HG03280 (cell line): ENCODE measurements around the gene HSD17B2.
"Not testable (repeated sequence)": the region's sequence is repeated elsewhere in the genome, so short reads cannot be mapped to it uniquely, and the experiment has no call there.

Source experiments
- ATAC-seq: cut with Tn5 transposase; IDR thresholded peaks from one replicate; pipeline ENCODE4 v1.9.1; 2021; ENCODE audit warnings: mild to moderate bottlenecking, moderate library complexity; ENCODE audit not compliant: unreplicated experiment

HSD17B2 gene

DNA sequence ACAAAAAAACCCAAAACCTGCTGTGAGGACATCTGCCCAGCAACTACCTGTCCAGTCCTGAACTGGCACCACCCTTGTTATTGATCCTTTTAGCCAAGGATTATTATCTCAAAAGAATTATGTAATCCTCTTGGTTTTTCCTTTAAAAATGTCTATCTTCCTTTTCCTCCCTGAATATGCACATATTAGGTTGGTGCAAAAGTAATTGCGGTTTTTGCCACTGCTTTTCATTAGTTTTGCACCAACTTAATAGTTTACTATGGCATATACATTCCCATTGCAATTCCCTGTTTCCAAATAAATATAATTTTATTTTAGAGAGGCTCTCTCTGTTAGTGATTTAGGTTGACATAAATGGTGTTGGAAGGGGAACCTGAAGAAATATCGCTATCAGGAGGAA, 83.7 kb downstream of the HSD17B2 start:
- ATAC-seq = no peak

DNA sequence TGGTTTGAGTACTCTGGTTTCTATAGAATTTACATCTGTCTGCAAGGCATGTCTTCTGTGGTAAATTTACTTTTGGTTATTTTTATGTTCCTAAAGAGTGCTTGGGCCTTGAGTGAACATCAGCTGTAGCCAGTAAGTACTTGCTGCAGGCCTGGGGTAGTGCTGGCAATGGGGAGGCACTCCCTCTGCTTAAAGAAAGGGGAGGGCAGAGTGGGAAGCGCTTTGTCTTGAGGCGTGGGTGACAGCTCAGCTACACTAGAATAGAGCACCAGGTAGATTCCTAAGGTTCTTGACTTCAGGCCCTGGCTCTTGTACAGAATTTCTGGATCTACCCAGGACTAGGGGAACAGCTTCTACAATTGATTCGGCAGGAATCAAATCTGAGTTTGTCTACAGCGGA, 84.4 kb downstream of the HSD17B2 start:
- no peak for ATAC-seq

DNA sequence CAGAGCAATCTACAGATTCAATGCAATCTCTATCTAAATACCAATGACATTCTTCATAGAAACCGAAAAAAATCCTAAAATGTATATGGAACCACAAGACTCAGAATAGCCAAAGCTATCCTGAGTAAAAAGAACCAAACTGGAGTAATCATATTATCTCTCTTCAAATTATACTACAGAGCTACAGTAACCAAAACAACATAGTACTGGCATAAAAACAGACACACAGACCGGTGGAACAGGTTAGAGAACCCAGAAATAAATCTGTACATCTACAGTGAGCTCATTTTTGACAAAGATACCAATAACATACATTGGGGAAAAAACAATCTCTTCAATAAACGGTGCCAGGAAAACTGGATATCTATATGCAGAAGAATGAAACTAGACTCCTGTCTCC, 89.6 kb downstream of the HSD17B2 start:
- ATAC-seq = no peak

DNA sequence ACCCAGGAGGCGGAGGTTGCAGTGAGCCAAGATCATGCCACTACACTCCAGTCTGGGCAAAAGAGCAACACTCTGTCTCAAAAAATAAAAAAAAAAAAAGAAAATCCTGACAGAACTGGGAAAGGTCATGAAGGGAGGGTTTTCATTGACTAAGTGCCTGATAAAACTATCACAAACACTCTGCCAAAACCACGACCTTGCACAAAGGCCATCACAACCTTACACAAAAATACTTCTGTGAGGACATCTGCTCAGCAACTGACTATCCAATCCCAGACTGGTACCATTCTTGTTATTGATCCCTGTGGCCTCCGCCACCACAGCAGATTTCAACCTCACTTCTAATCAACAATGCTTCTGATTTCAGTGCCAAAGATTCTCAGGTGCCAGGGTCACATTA, 94.8 kb downstream of the HSD17B2 start:
- ATAC-seq = no peak

DNA sequence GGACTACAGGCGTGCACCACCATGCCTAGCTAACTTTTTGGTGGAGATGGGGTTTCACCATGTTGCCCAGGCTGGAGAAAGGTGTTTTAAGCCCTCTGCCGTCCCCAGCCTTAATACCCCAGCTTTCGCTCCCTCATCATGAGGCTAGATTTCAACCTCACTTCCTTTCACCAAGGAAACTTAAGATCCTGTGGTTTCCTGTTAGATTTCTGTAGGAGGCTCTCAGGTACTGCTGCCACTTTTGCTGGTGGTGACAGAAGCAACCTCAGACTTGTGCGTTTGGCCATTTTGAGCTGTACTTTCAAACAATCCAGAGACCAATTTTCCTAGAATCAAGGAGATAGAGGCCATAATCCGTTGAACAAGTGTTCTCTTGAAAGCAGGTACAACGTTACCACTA, 98.7 kb downstream of the HSD17B2 start:
- no peak for ATAC-seq

- no peak for ATAC-seq
Measured at GRCh38 chr16:82134846-82135245, 99.8 kb downstream of the HSD17B2 start.

- no peak for ATAC-seq
Measured at GRCh38 chr16:82135844-82136243, 100.8 kb downstream of the HSD17B2 start.

DNA sequence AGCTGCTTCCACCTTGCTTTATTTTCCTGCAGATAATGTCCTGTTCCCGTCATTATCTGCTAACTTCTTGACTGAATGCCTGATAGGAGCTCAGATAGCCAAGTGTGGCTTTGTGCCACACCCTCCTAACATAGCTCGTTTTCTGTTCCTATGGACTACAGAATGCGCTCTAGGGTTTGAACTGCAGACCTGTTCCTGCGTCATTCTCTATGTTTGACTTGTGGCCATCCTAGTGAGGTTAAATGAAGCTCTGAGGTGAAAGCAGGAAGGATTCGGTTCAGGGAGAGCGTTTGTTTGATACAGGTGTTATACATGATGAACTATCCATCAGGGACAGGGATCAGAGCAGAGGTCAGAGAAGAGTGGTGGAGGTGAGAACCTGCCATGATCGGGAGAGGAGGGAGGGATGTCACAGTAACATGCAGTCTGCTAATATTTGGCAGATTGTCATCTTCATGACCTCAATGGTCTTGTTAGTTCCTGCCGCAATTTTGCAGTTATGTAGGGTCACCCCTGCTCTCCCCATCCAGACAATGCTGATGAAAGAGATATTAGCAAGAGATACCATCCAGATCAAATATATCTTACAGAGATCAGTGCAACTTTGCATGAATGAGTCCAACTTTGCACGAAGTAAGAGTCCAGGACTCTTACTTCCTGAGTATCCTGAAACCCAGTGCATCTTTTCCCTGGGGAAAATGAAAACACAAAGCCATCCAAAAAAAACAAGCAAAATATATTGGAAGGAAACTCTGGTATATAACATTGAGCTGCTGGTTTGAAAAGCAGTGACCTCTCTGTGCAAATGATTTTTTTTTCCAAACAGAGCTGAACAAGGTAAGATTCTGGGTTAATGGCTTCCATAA, 102.1 kb downstream of the HSD17B2 start:
- no peak for ATAC-seq

DNA sequence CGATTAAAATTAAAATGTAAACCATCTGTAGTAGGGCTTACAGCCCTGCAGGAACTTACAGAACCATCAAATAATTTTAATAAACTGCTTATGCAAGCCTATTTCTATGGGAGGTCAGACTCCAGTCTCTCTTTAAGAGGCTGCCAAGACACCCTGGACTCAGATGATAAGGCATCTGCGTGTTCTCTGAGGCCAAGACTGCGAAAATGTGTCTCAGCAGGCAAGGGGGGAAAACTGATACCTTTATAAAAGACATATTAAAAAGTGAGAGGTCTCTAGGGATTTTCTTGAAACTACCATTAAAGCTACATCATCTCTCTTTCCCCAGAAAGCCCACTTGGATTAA, 102.7 kb downstream of the HSD17B2 start:
- no peak for ATAC-seq

DNA sequence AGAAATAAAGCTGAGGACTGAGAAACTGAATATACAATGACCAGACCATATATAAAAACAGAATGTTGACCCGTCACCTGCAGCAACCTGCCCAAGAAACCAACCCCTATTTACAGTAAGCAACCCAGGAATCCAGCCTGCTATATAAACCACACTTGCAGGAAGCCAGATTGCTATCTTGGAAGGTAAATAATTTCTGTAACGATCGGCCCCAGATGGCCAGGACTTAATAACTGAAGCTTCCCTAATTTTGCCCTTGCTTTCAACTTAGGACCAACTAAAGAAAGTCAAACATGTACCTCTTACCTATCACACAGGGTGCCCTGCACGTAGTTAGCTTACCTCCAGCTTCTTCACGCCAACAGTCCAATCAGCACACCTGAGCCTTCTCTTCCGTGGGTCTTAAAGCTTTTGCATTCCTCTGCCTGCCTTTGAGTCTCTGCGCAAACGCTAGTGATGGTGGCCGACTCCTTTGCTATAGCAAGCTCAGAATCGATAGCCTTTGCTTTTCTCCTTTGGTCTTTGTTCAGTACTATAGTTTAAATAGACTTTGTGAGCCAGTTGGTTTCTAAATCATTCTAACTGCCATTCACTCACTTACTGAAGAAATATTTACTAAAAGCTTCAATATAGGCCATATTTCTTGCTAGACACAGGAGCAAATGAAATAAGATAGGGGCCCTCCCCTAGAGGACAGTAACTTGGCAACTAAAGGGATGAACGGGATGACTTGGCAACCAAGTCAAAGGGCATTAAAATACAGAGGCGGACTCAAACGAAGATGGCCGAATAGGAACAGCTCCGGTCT, 103.6 kb downstream of the HSD17B2 start:
- no peak for ATAC-seq

- ATAC-seq = not testable (repeated sequence)
Measured at GRCh38 chr16:82139286-82139571, 104.2 kb downstream of the HSD17B2 start.

GRCh38 chr16:82146556-82146955, 111.5 kb downstream of the HSD17B2 start:
- no peak for ATAC-seq

DNA sequence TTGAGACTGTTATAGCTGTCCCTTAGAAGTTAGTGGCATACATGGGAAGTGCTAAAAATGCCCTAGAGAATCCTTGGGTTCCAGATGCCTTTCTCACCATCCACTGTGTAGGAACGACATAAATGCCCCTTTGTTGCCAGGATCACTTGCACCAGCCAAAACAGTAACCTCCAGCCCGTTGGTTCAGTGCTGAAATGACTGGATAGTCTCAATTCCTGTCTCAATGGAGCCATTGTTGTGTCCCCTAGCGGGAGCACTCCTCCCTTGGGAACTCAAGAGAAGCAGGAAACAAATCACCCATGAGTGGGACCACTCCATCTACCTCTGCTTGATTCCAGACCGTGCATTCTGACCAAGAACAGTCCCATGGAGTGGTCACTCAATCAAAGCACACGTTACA, 111.9 kb downstream of the HSD17B2 start:
- no peak for ATAC-seq

DNA sequence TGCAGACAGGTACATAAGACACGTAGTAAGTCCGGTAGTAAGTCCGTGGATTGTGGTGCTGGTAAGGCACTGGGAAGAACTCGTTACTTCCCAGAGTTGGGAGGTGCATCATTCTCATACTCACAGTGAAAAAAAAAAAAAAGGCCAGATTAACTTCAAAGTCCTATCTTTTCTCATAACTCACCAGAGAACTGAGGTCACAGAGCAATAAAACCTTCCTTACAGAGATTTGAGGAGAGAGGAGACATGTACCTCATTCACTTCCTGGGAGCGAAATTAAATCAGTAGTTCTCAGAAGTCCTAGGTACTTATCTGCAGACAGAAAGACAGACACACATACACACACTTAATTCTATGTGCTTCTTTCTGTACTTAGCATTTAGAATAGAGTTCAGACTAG, 112.5 kb downstream of the HSD17B2 start:
- no peak for ATAC-seq
